K562 (cell line): ENCODE measurements around the gene KRTAP10-8. TPM values are rescaled to one million over a fixed set of nuclear protein-coding genes. Genes with fewer than 3 reads are reported as not detected.

Experiments used
- CXXC5 ChIP-seq: fragments of 250-450 bp; sonication (Bioruptor Pico); IDR thresholded peaks from 2 replicates; pipeline ENCODE4 v1.8.0; 2022; ENCODE audit warnings: inconsistent platforms, mild to moderate bottlenecking, moderate library complexity
- GABPA ChIP-seq: fragments of 200-800 bp; sonication (Bioruptor generic); conservative IDR thresholded peaks from 2 replicates; pipeline ENCODE4 v1.6.1; 2016; ENCODE audit warnings: low read depth, missing genetic modification characterization, missing compliant biosample characterization
- HDGF ChIP-seq: fragments of 450-650 bp; IDR thresholded peaks from 2 replicates; pipeline ENCODE4 v1.6.1; 2016
- L3MBTL2 ChIP-seq: fragments of 450-650 bp; IDR thresholded peaks from 2 replicates; pipeline ENCODE4 v1.6.1; 2016; ENCODE audit warnings: mild to moderate bottlenecking, moderate library complexity
- MGA ChIP-seq: fragments of 450-650 bp; IDR thresholded peaks from 2 replicates; pipeline ENCODE4 v1.6.1; 2016; ENCODE audit warnings: mild to moderate bottlenecking, moderate library complexity
- MNT ChIP-seq, 2 experiments: fragments of 450-650 bp; conservative IDR thresholded peaks; 2 replicates each; pipeline ENCODE4 v1.6.1; 2017; ENCODE audit warnings: mild to moderate bottlenecking in 2 of 2, moderate library complexity in 2 of 2
- NRF1 ChIP-seq, 2 experiments: fragments of 450-650 bp; IDR thresholded peaks in 1 of 2; conservative IDR thresholded peaks in 1 of 2; 2 replicates each; pipeline ENCODE4 v1.6.1; 2014; ENCODE audit warnings: mild to moderate bottlenecking in 2 of 2
- ZNF224 ChIP-seq: sonication (generic); formaldehyde crosslinking; IDR thresholded peaks from 2 replicates; pipeline ENCODE4 v1.8.0; 2022; ENCODE audit warnings: mild to moderate bottlenecking, missing genetic modification reagents
- polyA plus RNA-seq, 8 experiments: library from polyadenylated mRNA; depleted of rRNA in 4 of 8; stranded (reverse) in 5 of 8; unstranded in 3 of 8; fragments of >200 nt; fragmentation: Nextera tagmentation in 2 of 8; fragmentation: Illumina TruSeq in 1 of 8; extraction: Ambion mirVana in 2 of 8; extraction: Trizol in 1 of 8; gene quantifications; 2 replicates each; pipeline versions ENCODE4 v1.2.1 to v1.2.3, GENCODE V29; 2011 to 2014; ENCODE audit warnings: inconsistent platforms in 1 of 8, missing spikeins in 1 of 8
- total RNA-seq, 7 experiments: library from RNA; depleted of rRNA in 6 of 7; stranded (reverse); fragments of >200 nt in 6 of 7; fragmentation: Illumina TruSeq in 2 of 7; extraction: Trizol in 2 of 7; gene quantifications; 2 replicates each; pipeline versions ENCODE4 v1.2.1 to v1.2.3, GENCODE V29; 2011 to 2021; ENCODE audit warnings: low replicate concordance in 1 of 7
- TF ChIP-seq, protein P1 (sequence below), 3 experiments: fragments of 200-800 bp in 1 of 3; fragments of 250-450 bp in 1 of 3; fragments of 450-650 bp in 1 of 3; sonication (Bioruptor Pico) in 1 of 3; sonication (Bioruptor generic) in 1 of 3; formaldehyde crosslinking in 1 of 3; IDR thresholded peaks; 2 replicates each; pipeline versions ENCODE4 v1.6.1 to v1.8.0; 2016 to 2022; ENCODE audit warnings: mild to moderate bottlenecking in 2 of 3, missing genetic modification characterization in 2 of 3, missing compliant biosample characterization in 1 of 3, moderate library complexity in 1 of 3

The KRTAP10-8 gene
- total and polyA plus RNA-seq, 9 of the 15 experiments (the other 6 are each of a cell fraction or from before 2014, with no cell fraction given): not detected

GRCh38 chr21:44568667-44569556, 43.0 kb upstream of the KRTAP10-8 start (continued):
- TF ChIP-seq MGA: peak; percentile 90
- TF ChIP-seq NRF1 (conservative IDR thresholded peaks at IDR 0.05 in 1 of 2, IDR thresholded peaks at IDR 0.05 in 1 of 2): peak; percentile 34 to 49; a peak in 2 of 4 replicates
- TF ChIP-seq GABPA (tag): peak; percentile 86
- TF ChIP-seq ZNF224: no peak
- TF ChIP-seq L3MBTL2: peak; percentile 97
- TF ChIP-seq MNT (conservative IDR thresholded peaks at IDR 0.05): 0 out of 4 replicates have a peak, but pooled peaks of 1 of the 2 experiments have one; percentile 17
- TF ChIP-seq, protein P1, sequence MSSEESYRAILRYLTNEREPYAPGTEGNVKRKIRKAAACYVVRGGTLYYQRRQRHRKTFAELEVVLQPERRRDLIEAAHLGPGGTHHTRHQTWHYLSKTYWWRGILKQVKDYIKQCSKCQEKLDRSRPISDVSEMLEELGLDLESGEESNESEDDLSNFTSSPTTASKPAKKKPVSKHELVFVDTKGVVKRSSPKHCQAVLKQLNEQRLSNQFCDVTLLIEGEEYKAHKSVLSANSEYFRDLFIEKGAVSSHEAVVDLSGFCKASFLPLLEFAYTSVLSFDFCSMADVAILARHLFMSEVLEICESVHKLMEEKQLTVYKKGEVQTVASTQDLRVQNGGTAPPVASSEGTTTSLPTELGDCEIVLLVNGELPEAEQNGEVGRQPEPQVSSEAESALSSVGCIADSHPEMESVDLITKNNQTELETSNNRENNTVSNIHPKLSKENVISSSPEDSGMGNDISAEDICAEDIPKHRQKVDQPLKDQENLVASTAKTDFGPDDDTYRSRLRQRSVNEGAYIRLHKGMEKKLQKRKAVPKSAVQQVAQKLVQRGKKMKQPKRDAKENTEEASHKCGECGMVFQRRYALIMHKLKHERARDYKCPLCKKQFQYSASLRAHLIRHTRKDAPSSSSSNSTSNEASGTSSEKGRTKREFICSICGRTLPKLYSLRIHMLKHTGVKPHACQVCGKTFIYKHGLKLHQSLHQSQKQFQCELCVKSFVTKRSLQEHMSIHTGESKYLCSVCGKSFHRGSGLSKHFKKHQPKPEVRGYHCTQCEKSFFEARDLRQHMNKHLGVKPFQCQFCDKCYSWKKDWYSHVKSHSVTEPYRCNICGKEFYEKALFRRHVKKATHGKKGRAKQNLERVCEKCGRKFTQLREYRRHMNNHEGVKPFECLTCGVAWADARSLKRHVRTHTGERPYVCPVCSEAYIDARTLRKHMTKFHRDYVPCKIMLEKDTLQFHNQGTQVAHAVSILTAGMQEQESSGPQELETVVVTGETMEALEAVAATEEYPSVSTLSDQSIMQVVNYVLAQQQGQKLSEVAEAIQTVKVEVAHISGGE (CRISPR knock-in tag; IDR thresholded peaks at IDR 0.05): peak in 2 of 3 experiments; percentile 51 to 65; a peak in 2 of 6 replicates
- no peak for TF ChIP-seq HDGF
- peak; percentile 69 for TF ChIP-seq CXXC5 (CRISPR knock-in tag)
